ENCODE measurements around the gene UGT3A1. TPM values are rescaled to one million over a fixed set of nuclear protein-coding genes. Genes with fewer than 3 reads are reported as not detected.

UGT3A1 gene
- total and polyA plus RNA-seq, 2 donors (not counting 3 experiments of a cell fraction or from before 2014, with no cell fraction given) = not detected

DNA sequence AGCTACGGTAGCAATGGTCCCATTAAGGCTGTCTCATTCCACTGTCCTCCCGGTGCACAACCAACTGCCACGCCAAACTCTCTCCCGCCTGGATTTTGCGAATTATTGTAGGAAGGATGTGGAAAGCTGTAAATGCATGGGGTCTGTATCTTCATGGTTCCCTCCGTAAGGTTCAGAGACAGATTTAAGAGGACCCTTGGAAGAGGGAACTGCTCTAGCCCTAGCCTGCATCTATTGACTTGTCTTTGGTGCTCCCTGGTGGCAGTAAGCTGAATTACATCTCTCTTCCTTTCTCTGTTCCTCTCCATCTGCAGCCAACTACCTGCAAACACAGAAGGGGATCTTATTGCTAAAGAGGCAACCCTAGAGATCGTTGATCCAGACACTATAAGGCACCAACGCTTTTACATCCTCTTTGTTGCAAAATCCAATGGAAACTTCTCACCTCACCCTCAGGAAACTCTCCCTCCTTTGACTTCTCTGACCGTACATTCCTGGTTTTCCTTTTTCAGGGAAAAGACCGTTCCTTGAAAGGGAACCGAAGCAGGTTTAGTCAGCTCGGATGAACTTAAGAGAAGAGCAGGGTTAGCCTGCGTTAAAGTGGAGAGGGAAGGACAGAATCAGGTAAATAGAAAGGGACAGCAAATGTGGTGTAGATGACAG is 64.7 kb downstream of the UGT3A1 start:
- POLR2A ChIA-PET = no interaction called here
- no peak overlapping the region for H3K4me2 ChIP-seq (ENCODE audit: insufficient read depth, low read length)
- no peaks in the 10 kb centered on the region for H4K20me1 ChIP-seq (replicated peaks; ENCODE audit: control insufficient read depth, extremely low read depth, insufficient read depth, low read length)
- H3K4me1 ChIP-seq (ENCODE audit: control insufficient read depth, extremely low read depth, insufficient read depth, low read length) = no peaks in the 10 kb centered on the region
- dilution Hi-C loops (cut with MboI; ENCODE audit: extremely low pct_ligation_motif_present, low sequenced_read_pairs) (no loop called here), intact Hi-C loops (cut with micrococcal nuclease) (loop anchor here (1.0 kb wide), 4 partner anchors 149 to 837 kb away; partner anchors contain the start of gene SPEF2)
- H3K27ac ChIP-seq (ENCODE audit: insufficient read depth, low read depth, low read length) = no peak overlapping the region
- FAIRE-seq (peak; percentile 96), DNase-seq (ENCODE audit: low read depth, low spot score) (peak; percentile 54)
- H3K9me3 ChIP-seq (replicated peaks; ENCODE audit: control insufficient read depth, insufficient read depth, low read length) = no peaks in the 10 kb centered on the region
- H3K9me1 ChIP-seq (replicated peaks; ENCODE audit: control insufficient read depth, extremely low read depth, insufficient read depth, low read length) = no peaks in the 10 kb centered on the region
- TF ChIP-seq MYC (IDR thresholded peaks at IDR 0.05; ENCODE audit: low read depth, low read length) (no peak), FOS (IDR thresholded peaks at IDR 0.05; ENCODE audit: borderline replicate concordance, insufficient read depth, low read length) (no peak), JUN (IDR thresholded peaks at IDR 0.05; ENCODE audit: borderline replicate concordance, insufficient read depth, insufficient read length, low read depth) (no peak), POLR2A (IDR thresholded peaks at IDR 0.05; ENCODE audit: low read depth, low read length) (no peak), GATA2 (IDR thresholded peaks at IDR 0.05; ENCODE audit: insufficient read depth, insufficient read length, low read depth, low read length) (no peak)
- TF ChIP-seq, protein P1, sequence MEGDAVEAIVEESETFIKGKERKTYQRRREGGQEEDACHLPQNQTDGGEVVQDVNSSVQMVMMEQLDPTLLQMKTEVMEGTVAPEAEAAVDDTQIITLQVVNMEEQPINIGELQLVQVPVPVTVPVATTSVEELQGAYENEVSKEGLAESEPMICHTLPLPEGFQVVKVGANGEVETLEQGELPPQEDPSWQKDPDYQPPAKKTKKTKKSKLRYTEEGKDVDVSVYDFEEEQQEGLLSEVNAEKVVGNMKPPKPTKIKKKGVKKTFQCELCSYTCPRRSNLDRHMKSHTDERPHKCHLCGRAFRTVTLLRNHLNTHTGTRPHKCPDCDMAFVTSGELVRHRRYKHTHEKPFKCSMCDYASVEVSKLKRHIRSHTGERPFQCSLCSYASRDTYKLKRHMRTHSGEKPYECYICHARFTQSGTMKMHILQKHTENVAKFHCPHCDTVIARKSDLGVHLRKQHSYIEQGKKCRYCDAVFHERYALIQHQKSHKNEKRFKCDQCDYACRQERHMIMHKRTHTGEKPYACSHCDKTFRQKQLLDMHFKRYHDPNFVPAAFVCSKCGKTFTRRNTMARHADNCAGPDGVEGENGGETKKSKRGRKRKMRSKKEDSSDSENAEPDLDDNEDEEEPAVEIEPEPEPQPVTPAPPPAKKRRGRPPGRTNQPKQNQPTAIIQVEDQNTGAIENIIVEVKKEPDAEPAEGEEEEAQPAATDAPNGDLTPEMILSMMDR (IDR thresholded peaks at IDR 0.05; ENCODE audit: extremely low read depth in 1 of 2, insufficient read depth in 1 of 2, low read depth in 1 of 2, low read length in 2 of 2) = peak; percentile 69 to 70
- TF ChIP-seq, protein P2, sequence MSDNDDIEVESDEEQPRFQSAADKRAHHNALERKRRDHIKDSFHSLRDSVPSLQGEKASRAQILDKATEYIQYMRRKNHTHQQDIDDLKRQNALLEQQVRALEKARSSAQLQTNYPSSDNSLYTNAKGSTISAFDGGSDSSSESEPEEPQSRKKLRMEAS (IDR thresholded peaks at IDR 0.05; ENCODE audit: insufficient read depth, insufficient read length) = no peak
- H3K79me2 ChIP-seq (ENCODE audit: control insufficient read depth, insufficient read depth, low read length) = no peaks in the 10 kb centered on the region
- no TSS peak for BruUV-seq (replicated peaks)
- H3K4me3 ChIP-seq (replicated peaks in 1 of 3; ENCODE audit: insufficient read depth in 1 of 3, low read depth in 1 of 3, low read length in 3 of 3) = no peak overlapping the region
- no peak overlapping the region for H3K9ac ChIP-seq (replicated peaks; ENCODE audit: extremely low read depth, insufficient read depth, low read length)
- H3K36me3 ChIP-seq (ENCODE audit: control insufficient read depth in 2 of 2, extremely low read depth in 1 of 2, insufficient read depth in 2 of 2, low read length in 2 of 2) = no peaks in the 10 kb centered on the region
- CTCF ChIA-PET = interaction anchor here (0.6 to 5.6 kb wide), 39 partner anchors 8 to 996 kb away, joined by 3 to 339 read pairs (median 4); partner anchors contain the start of genes CAPSL, DNAJC21 and SPEF2
- no peak overlapping the region for H2AFZ ChIP-seq (ENCODE audit: low read depth, low read length)
- peaks cover 2 to 3% of the 10 kb centered on the region in 2 experiments for H3K27me3 ChIP-seq (ENCODE audit: control insufficient read depth in 2 of 2, insufficient read depth in 2 of 2, low read length in 2 of 2)

Data from endothelial cell of umbilical vein (primary cell).